Adrenal gland (tissue), 5 donors: ENCODE measurements around the gene PRKD3.

Source experiments
- CTCF ChIP-seq, 6 experiments: fragments of 450-650 bp in 4 of 6; fragments of 200-600 bp in 2 of 6; sonication (generic) in 1 of 6; IDR thresholded peaks; 1 replicate in 5 of 6; 2 replicates in 1 of 6; pipeline versions ENCODE4 v1.5.1 to v1.8.0; 2016 to 2021; ENCODE audit warnings: antibody characterized with exemption in 6 of 6, mild to moderate bottlenecking in 2 of 6, moderate library complexity in 1 of 6
- POLR2A ChIP-seq, 2 donors: fragments of 450-650 bp; IDR thresholded peaks; one replicate each; pipeline ENCODE4 v1.6.1; 2017; ENCODE audit warnings: antibody characterized with exemption in 2 of 2, mild to moderate bottlenecking in 2 of 2, moderate library complexity in 1 of 2
- donor health status: DM: no; HTN: no; CAD: no.

GRCh38 chr2:37325625-37326071, 1.0 kb upstream of the PRKD3 start:
- TF ChIP-seq CTCF (IDR thresholded peaks at IDR 0.05) (no peak), POLR2A (IDR thresholded peaks at IDR 0.05) (no peak)
